Measurements from ENCODE around the gene LRP11. TPM values are rescaled to one million over a fixed set of nuclear protein-coding genes. Genes with fewer than 3 reads are reported as not detected.

Gene LRP11
- total and polyA plus RNA-seq, 2 of the 13 experiments (the other 11 are each of a cell fraction or from before 2014, with no cell fraction given), result 32.4 to 48.9 TPM

GRCh38 chr6:149860834-149861602 lies 3.1 kb downstream of the LRP11 start (continued):
- TF ChIP-seq JDP2 (CRISPR knock-in tag; IDR thresholded peaks at IDR 0.05; ENCODE audit: borderline replicate concordance) (no peak), NR2C2 (CRISPR knock-in tag; IDR thresholded peaks at IDR 0.05; ENCODE audit: borderline replicate concordance) (no peak; the same call in 1 of the 2 replicates), EHMT2 (IDR thresholded peaks at IDR 0.05; ENCODE audit: borderline replicate concordance, low read depth, low read length) (no peak; the same call in 1 of the 2 replicates), ZNF335 (CRISPR knock-in tag; IDR thresholded peaks at IDR 0.05) (peak; percentile 92), SOX13 (IDR thresholded peaks at IDR 0.05) (peak; percentile 80), SOX13 (CRISPR knock-in tag; conservative IDR thresholded peaks at IDR 0.05 in 1 of 2, IDR thresholded peaks at IDR 0.05 in 1 of 2) (peak in 1 of 2 experiments; percentile 97; a peak in 3 of 4 replicates), SP2 (CRISPR knock-in tag; IDR thresholded peaks at IDR 0.05) (no peak), DPF2 (CRISPR knock-in tag; IDR thresholded peaks at IDR 0.05; ENCODE audit: borderline replicate concordance, low read depth) (peak; percentile 85), E2F5 (CRISPR knock-in tag; conservative IDR thresholded peaks at IDR 0.05) (0 out of 2 replicates have a peak, but pooled peaks have one; percentile 5), IRF2 (CRISPR knock-in tag; IDR thresholded peaks at IDR 0.05) (peak; percentile 93), ZBED4 (CRISPR knock-in tag; IDR thresholded peaks at IDR 0.05; ENCODE audit: borderline replicate concordance) (no peak), CBX5 (CRISPR knock-in tag; IDR thresholded peaks at IDR 0.05; ENCODE audit: borderline replicate concordance) (peak; percentile 0), SP1 (IDR thresholded peaks at IDR 0.05) (no peak), SP1 (CRISPR knock-in tag; IDR thresholded peaks at IDR 0.05) (peak; percentile 17; the same call in 1 of the 2 replicates), PBX2 (CRISPR knock-in tag; IDR thresholded peaks at IDR 0.05) (no peak), PREB (CRISPR knock-in tag; IDR thresholded peaks at IDR 0.05) (no peak), ZNF609 (CRISPR knock-in tag; IDR thresholded peaks at IDR 0.05; ENCODE audit: borderline replicate concordance) (peak; percentile 80; the same call in 1 of the 2 replicates)
